IMR-90 (cell line): ENCODE results near the gene ZSWIM3. TPM values are rescaled to one million over a fixed set of nuclear protein-coding genes. Genes with fewer than 3 reads are reported as not detected.

Experiments used
- ATAC-seq: fragments of 200-7000 bp; cut with Tn5 transposase; 2 replicates; pipeline ENCODE4 v1.9.1; 2020; ENCODE audit warnings: low read depth, mild to moderate bottlenecking, moderate library complexity
- BruUV-seq: library from RNA; stranded (reverse); fragments of 400-500 nt; replicated peaks from 2 replicates; lab custom pipeline; 2021; lab: Mats Ljungman, UMichigan
- CTCF ChIA-PET: fragments of 300-600 bp; formaldehyde crosslinking; extraction: SDS; loops from one replicate; lab custom pipeline; 2021; ENCODE audit warnings: antibody characterized with exemption; lab: Yijun Ruan, JAX
- POLR2A ChIA-PET: fragments of 300-600 bp; sonication (Branson Sonifier 250); formaldehyde crosslinking; loops from one replicate; lab custom pipeline; 2022; ENCODE audit warnings: antibody characterized with exemption; ENCODE audit not compliant: unreplicated experiment; lab: Charles Lee
- DNase-seq: peaks from one replicate; pipeline ENCODE4 v3.0.0; 2013
- H2AFZ ChIP-seq: replicated peaks from 2 replicates; pipeline ENCODE3; 2013; ENCODE audit warnings: low read length, mild to moderate bottlenecking; ENCODE audit not compliant: poor library complexity
- H2AK5ac ChIP-seq: 2 replicates; pipeline ENCODE4 v1.6.1; 2013; ENCODE audit warnings: low read depth, low read length, inconsistent platforms
- H2AK9ac ChIP-seq: replicated peaks from 2 replicates; pipeline ENCODE3; 2013; ENCODE audit warnings: mild to moderate bottlenecking, low read depth, low read length, moderate library complexity; ENCODE audit not compliant: poor library complexity
- H2BK120ac ChIP-seq: 2 replicates; pipeline ENCODE4 v1.6.1; 2013; ENCODE audit warnings: low read depth, low read length, inconsistent platforms
- H2BK15ac ChIP-seq: 3 replicates; pipeline ENCODE4 v1.6.1; 2013; ENCODE audit warnings: low read depth, low read length, inconsistent platforms
- H2BK20ac ChIP-seq: 2 replicates; pipeline ENCODE4 v1.6.1; 2013; ENCODE audit warnings: low read depth, mild to moderate bottlenecking, inconsistent platforms, low read length, moderate library complexity
- H2BK5ac ChIP-seq: 2 replicates; pipeline ENCODE4 v1.6.1; 2013; ENCODE audit warnings: mild to moderate bottlenecking, low read depth, low read length, inconsistent platforms; ENCODE audit not compliant: poor library complexity, severe bottlenecking
- H3K14ac ChIP-seq: replicated peaks from 2 replicates; pipeline ENCODE4 v1.6.1; 2013; ENCODE audit warnings: low read depth, low read length, inconsistent platforms
- H3K18ac ChIP-seq: 2 replicates; pipeline ENCODE4 v1.6.1; 2013; ENCODE audit warnings: low read depth, low read length, control low read depth
- H3K23ac ChIP-seq: 2 replicates; pipeline ENCODE4 v1.6.1; 2013; ENCODE audit warnings: low read depth, low read length, inconsistent platforms
- H3K27ac ChIP-seq: 2 replicates; pipeline ENCODE4 v1.5.1; 2013; ENCODE audit warnings: mild to moderate bottlenecking, control low read depth, low read length; ENCODE audit not compliant: insufficient read depth
- H3K27me3 ChIP-seq: 2 replicates; pipeline ENCODE4 v1.6.1; 2013; ENCODE audit warnings: low read length; ENCODE audit not compliant: control insufficient read depth, insufficient read depth
- H3K36me3 ChIP-seq: 2 replicates; pipeline ENCODE4 v1.6.1; 2013; ENCODE audit warnings: low read length, mixed read lengths; ENCODE audit not compliant: control insufficient read depth, insufficient read depth
- H3K4ac ChIP-seq: 2 replicates; pipeline ENCODE4 v1.6.1; 2013; ENCODE audit warnings: low read depth, low read length, inconsistent platforms
- H3K4me1 ChIP-seq: 2 replicates; pipeline ENCODE4 v1.6.1; 2013; ENCODE audit warnings: low read length, mixed read lengths; ENCODE audit not compliant: control insufficient read depth, insufficient read depth
- H3K4me2 ChIP-seq: 2 replicates; pipeline ENCODE4 v1.6.1; 2013; ENCODE audit warnings: low read depth, mild to moderate bottlenecking, control low read depth, low read length, moderate library complexity
- H3K4me3 ChIP-seq: 2 replicates; pipeline ENCODE4 v1.5.1; 2013; ENCODE audit warnings: low read depth, mild to moderate bottlenecking, control low read depth, low read length, moderate library complexity; ENCODE audit not compliant: insufficient read depth
- H3K56ac ChIP-seq: 2 replicates; pipeline ENCODE4 v1.6.1; 2013; ENCODE audit warnings: low read length, inconsistent platforms; ENCODE audit not compliant: insufficient read depth; ENCODE audit errors: extremely low read depth
- H3K79me1 ChIP-seq, 2 experiments: 2 replicates each; pipeline ENCODE4 v1.6.1; 2013; ENCODE audit warnings: low read length in 2 of 2, inconsistent platforms in 1 of 2, low read depth in 1 of 2
- H3K9ac ChIP-seq: 2 replicates; pipeline ENCODE4 v1.6.1; 2013; ENCODE audit warnings: low read depth, low read length, control low read depth
- H3K9me1 ChIP-seq: 2 replicates; pipeline ENCODE4 v1.6.1; 2013; ENCODE audit warnings: low read length, inconsistent platforms; ENCODE audit not compliant: insufficient read depth
- H3K9me3 ChIP-seq: 2 replicates; pipeline ENCODE4 v1.6.1; 2013; ENCODE audit warnings: low read length; ENCODE audit not compliant: control insufficient read depth, insufficient read depth
- H4K20me1 ChIP-seq: 2 replicates; pipeline ENCODE4 v1.6.1; 2013; ENCODE audit warnings: low read length, inconsistent platforms; ENCODE audit not compliant: insufficient read depth
- H4K5ac ChIP-seq: 2 replicates; pipeline ENCODE4 v1.6.1; 2013; ENCODE audit warnings: mild to moderate bottlenecking, low read depth, low read length, control low read depth
- H4K8ac ChIP-seq, 2 experiments: 2 replicates each; pipeline ENCODE4 v1.6.1; 2013; ENCODE audit warnings: low read depth in 2 of 2, low read length in 2 of 2, control low read depth in 1 of 2, inconsistent platforms in 1 of 2
- H4K91ac ChIP-seq: 2 replicates; pipeline ENCODE4 v1.6.1; 2013; ENCODE audit warnings: low read depth, low read length, inconsistent platforms; ENCODE audit not compliant: insufficient read depth
- BHLHE40 ChIP-seq: fragments of 150-350 bp; IDR thresholded peaks from 2 replicates; pipeline ENCODE4 v1.6.1; 2016; ENCODE audit warnings: mild to moderate bottlenecking, low read depth, low read length
- CEBPB ChIP-seq: IDR thresholded peaks from 2 replicates; pipeline ENCODE4 v1.6.1; 2012; ENCODE audit warnings: low read depth, low read length, improper control_type of control experiment
- CHD1 ChIP-seq: IDR thresholded peaks from 2 replicates; pipeline ENCODE4 v1.6.1; 2012; ENCODE audit warnings: low read depth, low read length, improper control_type of control experiment
- CTCF ChIP-seq: conservative IDR thresholded peaks from 2 replicates; pipeline ENCODE4 v1.5.1; 2012; ENCODE audit warnings: mild to moderate bottlenecking, low read depth, low read length, improper control_type of control experiment
- FOS ChIP-seq: fragments of 150-350 bp; IDR thresholded peaks from 2 replicates; pipeline ENCODE4 v1.6.1; 2016; ENCODE audit warnings: low read depth, low read length
- MAFK ChIP-seq: IDR thresholded peaks from 2 replicates; pipeline ENCODE4 v1.6.1; 2012; ENCODE audit warnings: low read depth, low read length, improper control_type of control experiment
- MAZ ChIP-seq: IDR thresholded peaks from 2 replicates; pipeline ENCODE4 v1.6.1; 2012; ENCODE audit warnings: low read depth, mild to moderate bottlenecking, low read length, improper control_type of control experiment, moderate library complexity, borderline replicate concordance
- MXI1 ChIP-seq: IDR thresholded peaks from 2 replicates; pipeline ENCODE4 v1.6.1; 2012; ENCODE audit warnings: low read depth, mild to moderate bottlenecking, low read length, moderate library complexity, borderline replicate concordance
- NFE2L2 ChIP-seq: fragments of 150-350 bp; IDR thresholded peaks from 2 replicates; pipeline ENCODE4 v1.6.1; 2016; ENCODE audit warnings: low read depth, mild to moderate bottlenecking, low read length
- POLR2A ChIP-seq: IDR thresholded peaks from 2 replicates; pipeline ENCODE4 v1.6.1; 2012; ENCODE audit warnings: mild to moderate bottlenecking, low read depth, low read length
- RAD21 ChIP-seq: IDR thresholded peaks from 2 replicates; pipeline ENCODE4 v1.6.1; 2012; ENCODE audit warnings: low read length, improper control_type of control experiment
- RCOR1 ChIP-seq: IDR thresholded peaks from 2 replicates; pipeline ENCODE4 v1.6.1; 2012; ENCODE audit warnings: mild to moderate bottlenecking, low read length, improper control_type of control experiment; ENCODE audit not compliant: insufficient replicate concordance
- RFX5 ChIP-seq: IDR thresholded peaks from 2 replicates; pipeline ENCODE4 v1.8.0; 2012; ENCODE audit warnings: low read depth, mild to moderate bottlenecking, low read length, moderate library complexity
- SMC3 ChIP-seq: fragments of 150-350 bp; IDR thresholded peaks from 2 replicates; pipeline ENCODE4 v1.6.1; 2016; ENCODE audit warnings: low read depth, mild to moderate bottlenecking, antibody characterized with exemption, low read length, moderate library complexity
- USF2 ChIP-seq: fragments of 150-350 bp; IDR thresholded peaks from 2 replicates; pipeline ENCODE4 v1.6.1; 2017; ENCODE audit warnings: mild to moderate bottlenecking, antibody characterized with exemption, low read length, low read depth
- WGBS, 2 experiments: methylation state at CpG; one replicate each; pipeline versions ENCODE4 v1.1.5 to v1.1.7; 2013; ENCODE audit warnings: missing lambda C conversion rate in 2 of 2; ENCODE audit not compliant: insufficient read length in 1 of 2; ENCODE audit errors: extremely low coverage in 2 of 2; 5-methylcytosine and 5-hydroxymethylcytosine counted together
- dilution Hi-C: fragments of 300-500 bp; cut with HindIII; formaldehyde crosslinking; loops from one replicate; pipeline ENCODE4 v1.14.3; 2018; ENCODE audit warnings: low sequenced_read_pairs; ENCODE audit not compliant: unreplicated experiment
- in situ Hi-C: fragments of 300-500 bp; cut with MboI; formaldehyde crosslinking; loops from 3 replicates; pipeline ENCODE4 v1.14.3; 2019; ENCODE audit warnings: low sequenced_read_pairs, inconsistent platforms, mixed read lengths
- intact Hi-C: fragments of 100-400 bp; cut with micrococcal nuclease; formaldehyde crosslinking; loops from 2 replicates; pipeline ENCODE4 v1.10.0; 2022
- polyA plus RNA-seq, 3 experiments: library from polyadenylated mRNA; depleted of rRNA; stranded (reverse); fragments of >200 nt; gene quantifications; 2 replicates each; pipeline ENCODE4 v1.2.3, GENCODE V29; 2012; ENCODE audit warnings: low replicate concordance in 1 of 3
- total RNA-seq: library from RNA; depleted of rRNA; stranded (reverse); fragments of >200 nt; gene quantifications from 2 replicates; pipeline ENCODE4 v1.2.3, GENCODE V29; 2012
- TF ChIP-seq, protein P1 (sequence below): fragments of 150-350 bp; IDR thresholded peaks from 2 replicates; pipeline ENCODE4 v1.6.1; 2016; ENCODE audit warnings: low read depth, mild to moderate bottlenecking, low read length, moderate library complexity, borderline replicate concordance

Gene ZSWIM3
- total and polyA plus RNA-seq, 2 of the 4 experiments (the other 2 are of a cell fraction): 3.3 to 8.6 TPM

DNA sequence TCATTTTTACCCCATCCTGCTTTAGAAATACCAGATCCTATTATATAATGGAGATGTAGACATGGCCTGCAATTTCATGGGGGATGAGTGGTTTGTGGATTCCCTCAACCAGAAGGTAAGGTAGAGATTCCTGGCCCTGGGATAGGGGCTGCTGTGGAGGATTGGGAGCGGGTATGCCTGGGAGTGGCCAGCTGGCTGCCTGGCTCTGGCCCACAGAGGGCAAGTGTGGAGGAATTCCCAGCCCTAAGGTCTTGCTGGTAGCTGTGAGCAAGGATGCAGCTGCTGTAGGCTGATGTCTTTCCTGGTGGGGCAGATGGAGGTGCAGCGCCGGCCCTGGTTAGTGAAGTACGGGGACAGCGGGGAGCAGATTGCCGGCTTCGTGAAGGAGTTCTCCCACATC, 40.3 kb downstream of the ZSWIM3 start:
- CTCF ChIA-PET: no interaction called here
- no peaks in the 10 kb centered on the region for H3K9me1 ChIP-seq
- no peak overlapping the region for H4K91ac ChIP-seq
- no peak for ATAC-seq
- no peak overlapping the region for H3K4ac ChIP-seq
- H4K5ac ChIP-seq: no peak overlapping the region
- H3K14ac ChIP-seq: no peak overlapping the region
- WGBS, 2 experiments: 98% methylated on average over 7 of the region's 7 CpGs; no CpG with 5 or more reads in 1 of the 2 experiments
- H3K18ac ChIP-seq: no peak overlapping the region
- H3K27ac ChIP-seq: no peak overlapping the region
- H2AK9ac ChIP-seq: no peak overlapping the region
- peaks cover 64% of the 10 kb centered on the region for H3K36me3 ChIP-seq
- H2BK15ac ChIP-seq: no peak overlapping the region
- no peak overlapping the region for H2AFZ ChIP-seq
- no peak overlapping the region for H2BK5ac ChIP-seq
- dilution Hi-C loops (no loop called here), in situ Hi-C loops (no loop called here), intact Hi-C loops (no loop called here)
- H3K4me3 ChIP-seq: no peak overlapping the region
- H3K4me2 ChIP-seq: no peak overlapping the region
- no peak overlapping the region for H2AK5ac ChIP-seq
- no peak overlapping the region for H2BK120ac ChIP-seq
- no peaks in the 10 kb centered on the region for H3K27me3 ChIP-seq
- no peak overlapping the region for H4K8ac ChIP-seq
- H3K79me1 ChIP-seq: peaks cover 8 to 22% of the 10 kb centered on the region in 2 experiments
- DNase-seq: no peak
- no peak overlapping the region for H2BK20ac ChIP-seq
- no peak overlapping the region for H3K9ac ChIP-seq
- TF ChIP-seq MAFK: no peak
- TF ChIP-seq FOS: no peak
- TF ChIP-seq MXI1: no peak
- TF ChIP-seq RFX5: no peak
- no peak for TF ChIP-seq MAZ
- TF ChIP-seq RAD21: no peak
- no peak for TF ChIP-seq CHD1
- TF ChIP-seq, protein P1, sequence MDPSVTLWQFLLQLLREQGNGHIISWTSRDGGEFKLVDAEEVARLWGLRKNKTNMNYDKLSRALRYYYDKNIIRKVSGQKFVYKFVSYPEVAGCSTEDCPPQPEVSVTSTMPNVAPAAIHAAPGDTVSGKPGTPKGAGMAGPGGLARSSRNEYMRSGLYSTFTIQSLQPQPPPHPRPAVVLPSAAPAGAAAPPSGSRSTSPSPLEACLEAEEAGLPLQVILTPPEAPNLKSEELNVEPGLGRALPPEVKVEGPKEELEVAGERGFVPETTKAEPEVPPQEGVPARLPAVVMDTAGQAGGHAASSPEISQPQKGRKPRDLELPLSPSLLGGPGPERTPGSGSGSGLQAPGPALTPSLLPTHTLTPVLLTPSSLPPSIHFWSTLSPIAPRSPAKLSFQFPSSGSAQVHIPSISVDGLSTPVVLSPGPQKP: no peak
- TF ChIP-seq SMC3: no peak
- TF ChIP-seq POLR2A: no peak
- TF ChIP-seq RCOR1: no peak
- no peak for TF ChIP-seq CEBPB
- TF ChIP-seq CTCF: no peak
- TF ChIP-seq NFE2L2: no peak
- no peak for TF ChIP-seq USF2
- no peak for TF ChIP-seq BHLHE40
- POLR2A ChIA-PET: no interaction called here
- H3K23ac ChIP-seq: no peak overlapping the region
- no TSS peak for BruUV-seq
- H3K56ac ChIP-seq: no peak overlapping the region
- no peaks in the 10 kb centered on the region for H3K9me3 ChIP-seq
- H3K4me1 ChIP-seq: no peaks in the 10 kb centered on the region; the same call in 1 of the 2 replicates
- H4K20me1 ChIP-seq: 0 out of 2 replicates have a peak, but pooled peaks cover 3% of the 10 kb centered on the region
